Hematopoietic multipotent progenitor cell (in vitro differentiated cells): ENCODE results near the gene JARID2. TPM values are rescaled to one million over a fixed set of nuclear protein-coding genes. Genes with fewer than 3 reads are reported as not detected.

ENCODE experiments used
- DNase-seq, 3 donors: peaks; one replicate each; pipeline ENCODE4 v3.0.0-alpha.2; 2011 to 2015; ENCODE audit warnings: low read depth in 2 of 3, low spot score in 2 of 3
- total RNA-seq: library from RNA; depleted of rRNA; stranded (reverse); fragments of >200 nt; gene quantifications from one replicate; pipeline ENCODE4 v1.2.3, GENCODE V29; 2012

JARID2 gene
- total RNA-seq, 1 donor = 43.4 TPM

DNA sequence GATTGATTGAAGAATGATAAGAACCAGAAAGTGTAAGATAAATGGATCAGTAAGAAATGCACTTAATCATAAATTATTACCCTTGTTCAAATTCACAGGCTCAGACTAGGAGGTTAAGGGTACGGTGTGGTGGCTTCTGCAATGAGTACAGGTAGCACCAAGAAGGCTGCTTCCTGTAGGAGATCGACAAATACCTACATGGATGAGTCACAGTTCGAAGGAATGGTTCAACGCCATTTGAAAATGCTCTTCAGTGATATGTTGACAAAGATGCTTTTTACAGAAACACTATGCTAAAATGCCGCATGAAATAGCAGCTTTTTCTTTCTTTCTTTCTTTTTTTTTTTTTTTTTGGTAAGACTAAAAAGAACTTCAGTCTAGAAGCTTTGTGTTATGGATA lies 300.7 kb downstream of the JARID2 start:
- DNase-seq = no peak

DNA sequence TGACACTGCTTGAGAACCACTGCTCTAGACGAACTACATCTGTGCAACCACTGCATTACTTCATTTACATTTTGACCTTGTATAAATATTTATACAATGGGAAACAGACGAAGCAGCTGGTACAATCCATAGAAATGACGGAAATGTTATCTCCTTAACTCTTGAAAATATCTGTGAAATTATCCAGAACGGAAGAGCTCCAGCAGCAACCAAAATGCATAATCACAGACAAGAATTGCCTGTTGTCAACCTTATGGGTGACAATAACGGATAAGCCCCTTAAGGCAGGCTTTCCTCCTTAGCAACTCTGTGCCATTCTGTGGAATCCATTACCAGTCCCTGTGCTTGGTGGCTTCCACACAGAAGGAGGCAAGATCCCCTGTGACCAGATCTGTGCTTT lies 301.5 kb downstream of the JARID2 start:
- no peak for DNase-seq

DNA sequence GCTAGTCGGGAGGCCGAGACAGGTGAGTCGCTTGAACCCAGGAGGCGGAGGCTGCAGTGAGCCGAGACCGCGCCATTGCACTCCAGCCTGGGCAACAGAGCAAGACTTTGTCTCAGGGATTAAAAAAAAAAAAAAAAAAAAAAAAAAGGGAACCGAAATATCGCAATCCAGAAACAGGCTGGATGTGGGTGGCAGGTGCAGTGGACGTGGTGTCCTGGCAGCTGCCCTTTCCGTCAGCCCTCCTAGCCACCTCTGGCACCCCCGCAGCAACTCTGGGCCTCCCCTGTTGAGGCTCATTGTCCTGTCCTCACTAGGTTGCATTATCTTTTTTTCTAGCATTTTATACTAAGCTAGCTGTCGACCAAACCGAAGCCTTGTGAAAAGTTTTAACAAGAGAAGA lies 303.5 kb downstream of the JARID2 start:
- no peak for DNase-seq

DNA sequence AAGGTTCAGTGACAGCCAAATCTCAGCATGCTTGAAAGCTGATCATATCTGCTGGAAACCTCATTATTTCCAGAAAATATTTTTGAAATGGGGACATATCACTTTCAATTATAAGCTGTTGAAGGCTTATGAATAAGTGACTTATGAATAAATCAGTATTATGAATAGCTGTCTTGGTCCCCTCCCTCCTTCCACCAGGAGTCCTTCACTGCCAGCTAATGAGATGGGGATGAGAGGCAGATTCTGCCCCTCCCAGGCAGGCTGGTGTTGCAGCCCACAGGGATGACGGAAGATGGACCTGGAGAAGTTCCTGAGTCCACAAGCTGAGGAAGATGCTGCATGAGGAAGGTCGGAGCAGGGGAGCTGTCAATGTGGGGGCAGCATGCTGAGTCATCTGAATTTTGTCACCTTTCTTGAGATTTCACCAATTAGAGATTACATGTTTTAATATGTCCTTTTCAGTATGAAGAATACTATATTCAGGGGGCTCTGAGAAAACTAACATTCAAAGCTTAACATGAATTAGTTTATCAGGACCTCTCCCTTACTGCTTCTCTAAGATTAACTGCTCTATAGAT lies 304.8 kb downstream of the JARID2 start:
- no peak for DNase-seq

DNA sequence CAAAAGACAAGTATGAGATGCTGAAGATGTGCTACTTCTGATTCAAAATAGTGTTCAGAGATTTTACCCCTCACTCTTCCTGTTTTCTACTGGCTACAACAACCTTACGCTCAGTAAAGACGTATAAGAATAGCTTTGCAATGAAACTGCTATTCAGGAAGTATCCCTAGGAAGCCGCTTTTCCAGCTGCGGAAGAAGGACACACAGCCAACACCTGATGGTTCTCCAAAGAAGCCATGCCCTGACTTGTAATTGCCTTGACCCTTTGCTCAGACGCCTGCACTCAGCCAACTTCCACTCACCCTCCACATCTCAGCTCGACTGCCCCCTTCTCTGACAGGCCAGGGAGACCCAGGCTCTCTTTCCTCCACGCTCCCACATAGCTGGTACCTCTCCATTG lies 305.4 kb downstream of the JARID2 start:
- no peak for DNase-seq

DNA sequence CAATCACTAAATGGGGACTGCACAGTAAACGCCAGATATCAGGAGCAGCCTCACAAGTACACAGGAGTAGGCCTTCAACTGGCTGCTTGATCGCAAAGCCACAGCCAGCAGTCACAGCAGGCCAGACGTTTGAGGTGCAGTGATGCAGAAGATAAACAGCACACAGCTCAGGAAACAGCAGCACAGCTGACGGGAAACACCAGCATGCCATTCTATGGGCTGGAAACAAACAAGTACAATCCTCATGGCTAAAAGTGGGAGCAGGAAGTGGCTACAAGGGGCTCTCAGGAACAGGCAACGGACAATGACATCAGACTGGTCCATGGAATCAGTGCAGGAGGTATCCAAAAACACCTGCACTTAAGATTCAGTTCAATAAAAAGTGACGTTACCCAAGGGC lies 305.9 kb downstream of the JARID2 start:
- peak in 2 of 3 donors; percentile 46 to 53 for DNase-seq

DNA sequence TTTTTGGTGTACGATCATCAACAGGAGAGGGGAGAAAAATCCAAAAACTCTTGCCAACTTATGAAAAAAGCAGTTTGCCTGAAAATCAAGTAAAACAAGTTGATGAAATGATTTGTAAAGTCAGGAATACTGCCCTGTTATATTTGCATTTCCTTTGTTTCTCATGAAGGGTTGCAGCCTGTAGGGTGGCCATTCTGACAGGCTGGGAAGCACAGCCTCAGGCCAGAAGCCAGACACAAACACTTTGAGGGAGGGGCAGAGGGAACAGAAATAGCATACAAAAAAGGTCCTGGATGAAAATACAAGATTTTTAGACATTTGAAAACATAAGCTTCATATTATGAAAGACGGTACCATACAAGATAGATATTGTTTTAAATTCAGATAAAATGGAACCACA lies 307.2 kb downstream of the JARID2 start:
- no peak for DNase-seq

DNA sequence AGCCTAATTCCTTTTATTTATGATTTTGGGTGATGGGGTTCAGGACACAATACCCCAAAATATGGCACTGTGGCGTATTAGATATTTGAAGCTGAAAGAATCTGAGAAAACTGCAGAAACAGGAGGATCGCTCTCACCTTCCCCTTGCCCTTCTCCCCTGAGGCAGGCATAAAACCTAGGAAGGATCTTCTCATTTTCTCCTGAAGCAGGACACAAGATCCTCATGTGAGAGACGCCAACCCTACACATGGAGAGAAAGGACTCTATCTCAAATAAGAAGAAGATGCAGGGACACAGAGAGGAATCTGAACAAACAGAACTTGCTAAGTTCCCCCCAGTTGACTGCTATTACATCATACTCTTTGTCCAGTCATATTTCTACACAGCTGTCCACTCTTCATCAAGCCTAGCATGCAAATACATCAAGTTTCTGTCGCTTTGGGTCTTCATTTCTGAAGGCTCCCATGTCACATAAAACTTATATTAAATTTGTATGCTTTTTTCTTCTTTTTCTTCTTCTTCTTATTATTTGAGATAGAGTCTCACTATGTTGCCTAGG lies 307.9 kb downstream of the JARID2 start:
- no peak for DNase-seq

DNA sequence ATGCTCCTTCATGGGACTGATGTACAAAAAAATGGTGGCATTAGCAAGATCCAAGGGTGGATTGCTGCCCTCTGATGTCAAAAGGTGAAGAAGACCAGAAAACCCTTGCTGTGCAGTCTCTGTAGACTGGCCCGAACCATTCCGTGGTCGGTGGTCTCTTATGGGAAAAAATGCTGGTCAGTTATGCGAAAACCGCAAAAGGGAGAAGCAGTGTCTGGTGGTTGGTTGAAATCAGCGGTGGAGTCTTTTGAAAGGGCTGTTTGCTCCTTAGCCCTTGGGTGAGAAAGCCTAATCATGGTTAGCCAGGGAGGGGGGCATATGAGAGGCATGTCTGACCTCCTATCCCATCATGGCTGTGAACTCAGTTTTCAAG lies 308.8 kb downstream of the JARID2 start:
- DNase-seq = no peak

DNA sequence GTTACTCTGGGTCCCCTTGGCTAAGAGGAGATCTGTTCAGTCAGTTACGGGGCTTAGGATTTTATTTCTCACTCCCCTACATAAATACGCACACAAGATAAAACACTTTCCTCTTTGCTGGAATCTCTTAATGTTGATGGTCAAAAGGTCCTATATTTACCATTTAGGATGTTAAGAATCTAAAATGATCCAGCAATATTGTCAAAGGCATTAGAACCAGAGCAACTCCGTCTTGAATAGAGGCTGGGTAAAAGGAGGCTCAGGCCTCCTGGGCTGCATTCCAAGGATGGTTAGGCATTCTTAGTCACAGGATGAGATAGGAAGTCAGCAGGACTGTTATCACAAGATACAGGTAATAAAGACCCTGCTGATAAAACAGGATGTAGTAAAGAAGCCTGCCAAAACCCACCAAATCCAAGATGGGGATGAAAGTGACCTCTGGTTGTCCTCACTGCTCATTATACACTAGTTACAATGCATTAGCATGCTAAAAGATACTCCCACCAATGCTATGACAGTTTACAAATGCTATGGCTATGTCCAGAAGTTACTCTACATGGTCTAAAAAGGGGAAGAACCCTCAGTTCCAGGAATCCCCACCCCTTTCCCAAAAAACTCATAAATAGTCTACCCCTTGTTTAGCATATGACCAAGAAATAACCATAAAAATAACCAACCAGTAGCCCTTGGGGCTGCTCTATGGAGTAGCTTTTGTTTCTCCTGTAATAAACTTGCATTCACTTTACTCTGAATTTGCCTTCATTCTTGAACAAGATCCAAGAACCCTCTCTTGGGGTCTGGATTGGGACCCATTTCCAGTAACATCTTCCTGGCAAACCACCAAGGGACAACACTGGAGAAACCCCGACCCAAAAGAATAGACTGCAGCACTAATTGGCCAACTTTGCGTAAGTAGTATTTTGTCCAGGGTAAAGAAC lies 309.5 kb downstream of the JARID2 start:
- no peak for DNase-seq

DNA sequence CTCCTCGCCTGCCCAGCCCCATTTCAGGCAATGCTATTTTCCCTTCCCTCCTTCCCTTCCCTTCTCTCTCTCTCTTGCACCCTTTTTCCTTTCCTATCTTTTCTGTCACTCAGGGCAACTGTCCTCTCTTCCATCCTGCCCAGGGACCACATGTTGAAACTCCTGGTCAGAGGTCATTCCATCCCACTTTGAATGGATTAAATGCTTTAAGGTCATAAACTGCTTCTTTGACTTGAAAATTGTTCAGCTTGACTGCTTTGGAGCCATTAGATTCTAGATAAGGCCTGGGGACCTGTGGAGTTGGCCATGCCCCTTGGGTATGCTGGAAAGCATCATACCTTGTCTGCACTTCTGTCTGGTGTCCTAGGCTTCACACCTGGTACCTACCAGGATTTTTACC lies 310.8 kb downstream of the JARID2 start:
- no peak for DNase-seq

DNA sequence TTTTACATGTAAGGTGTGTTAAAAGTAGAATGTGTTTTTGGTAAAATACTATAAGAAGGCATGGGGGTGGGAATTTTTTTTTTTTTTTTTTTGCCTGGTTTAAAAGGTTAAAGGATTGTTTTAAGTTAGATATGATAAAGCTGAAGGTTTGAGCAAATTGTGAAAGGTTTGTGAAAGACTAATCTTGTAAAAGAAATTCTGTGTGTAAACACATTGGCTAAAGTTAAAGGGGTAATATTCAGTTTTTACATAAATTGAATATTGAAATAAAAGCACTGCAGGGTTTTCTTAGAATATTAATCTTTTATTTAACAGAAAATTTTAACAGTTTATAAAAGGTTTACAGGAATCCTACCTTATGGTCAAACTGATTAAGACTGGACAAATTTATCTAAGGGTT lies 311.3 kb downstream of the JARID2 start:
- DNase-seq = no peak

DNA sequence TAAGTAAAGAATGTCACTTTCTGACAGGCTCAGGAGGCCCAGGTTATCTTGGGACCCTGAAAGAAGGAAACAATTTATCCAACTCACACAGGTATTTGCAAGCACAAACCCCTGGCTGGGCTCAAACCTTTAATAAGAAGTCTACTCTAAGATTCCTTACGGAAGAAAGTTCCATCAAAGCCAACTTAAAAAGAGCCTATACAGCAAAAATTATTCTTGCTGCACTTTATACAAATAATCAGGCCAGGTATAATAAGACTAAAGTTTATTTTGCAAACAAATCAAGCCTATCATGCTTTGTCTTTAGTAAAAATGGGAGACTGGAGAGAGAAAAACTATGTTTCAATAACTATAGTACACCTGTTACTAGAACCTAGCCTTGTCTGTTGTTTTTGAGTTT lies 314.8 kb downstream of the JARID2 start:
- no peak for DNase-seq

DNA sequence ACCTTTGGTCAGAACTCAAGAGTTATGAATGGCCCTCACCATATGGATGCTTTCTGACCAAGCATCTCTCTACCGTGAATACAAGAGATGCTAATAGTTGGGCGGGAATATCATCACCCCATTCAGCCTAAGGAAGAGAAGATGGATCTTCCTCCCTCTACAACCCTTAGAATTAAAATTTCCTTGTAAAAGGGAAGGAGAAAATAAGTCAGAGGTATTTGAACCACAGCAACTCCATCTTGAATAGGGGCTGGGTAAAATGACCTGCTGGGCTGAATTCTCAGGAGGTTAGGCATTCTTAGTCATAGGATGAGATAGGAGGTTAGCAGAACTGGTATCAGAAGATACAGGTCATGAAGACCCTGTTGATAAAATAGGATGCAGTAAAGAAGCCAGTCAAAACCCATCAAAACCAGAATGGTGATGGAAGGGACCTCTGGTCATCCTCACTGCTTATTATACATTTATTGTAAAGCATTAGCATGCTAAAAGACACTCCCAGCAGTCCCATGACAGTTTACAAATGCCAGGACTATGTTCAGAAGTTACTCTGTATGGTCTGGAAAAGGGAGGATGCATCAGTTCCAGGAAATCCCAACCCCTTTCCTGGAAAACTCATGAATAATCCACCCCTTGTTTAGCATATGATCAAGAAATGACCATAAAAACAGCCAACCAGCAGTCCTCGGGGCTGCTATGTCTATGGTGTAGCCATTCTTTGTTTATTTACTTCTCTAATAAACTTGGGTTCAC lies 315.8 kb downstream of the JARID2 start:
- DNase-seq = no peak

DNA sequence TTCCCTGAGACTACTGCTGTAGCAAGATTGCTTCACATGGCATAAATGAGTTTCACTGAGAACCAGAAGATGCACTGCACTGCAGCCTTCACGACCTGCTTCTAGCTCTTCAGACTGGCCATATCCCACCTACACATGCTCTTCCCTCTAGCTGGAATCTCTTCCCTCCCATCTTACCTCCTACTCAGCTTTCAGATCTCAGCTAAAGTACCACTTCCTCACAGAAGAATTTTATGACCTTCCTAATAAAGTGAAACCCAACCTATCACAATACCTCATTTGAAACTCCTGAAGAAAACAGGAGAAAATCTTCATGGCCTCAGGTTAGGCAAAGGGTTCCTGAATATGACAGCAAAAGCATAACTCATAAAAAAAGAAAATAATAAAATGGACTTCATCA lies 317.1 kb downstream of the JARID2 start:
- DNase-seq = no peak

DNA sequence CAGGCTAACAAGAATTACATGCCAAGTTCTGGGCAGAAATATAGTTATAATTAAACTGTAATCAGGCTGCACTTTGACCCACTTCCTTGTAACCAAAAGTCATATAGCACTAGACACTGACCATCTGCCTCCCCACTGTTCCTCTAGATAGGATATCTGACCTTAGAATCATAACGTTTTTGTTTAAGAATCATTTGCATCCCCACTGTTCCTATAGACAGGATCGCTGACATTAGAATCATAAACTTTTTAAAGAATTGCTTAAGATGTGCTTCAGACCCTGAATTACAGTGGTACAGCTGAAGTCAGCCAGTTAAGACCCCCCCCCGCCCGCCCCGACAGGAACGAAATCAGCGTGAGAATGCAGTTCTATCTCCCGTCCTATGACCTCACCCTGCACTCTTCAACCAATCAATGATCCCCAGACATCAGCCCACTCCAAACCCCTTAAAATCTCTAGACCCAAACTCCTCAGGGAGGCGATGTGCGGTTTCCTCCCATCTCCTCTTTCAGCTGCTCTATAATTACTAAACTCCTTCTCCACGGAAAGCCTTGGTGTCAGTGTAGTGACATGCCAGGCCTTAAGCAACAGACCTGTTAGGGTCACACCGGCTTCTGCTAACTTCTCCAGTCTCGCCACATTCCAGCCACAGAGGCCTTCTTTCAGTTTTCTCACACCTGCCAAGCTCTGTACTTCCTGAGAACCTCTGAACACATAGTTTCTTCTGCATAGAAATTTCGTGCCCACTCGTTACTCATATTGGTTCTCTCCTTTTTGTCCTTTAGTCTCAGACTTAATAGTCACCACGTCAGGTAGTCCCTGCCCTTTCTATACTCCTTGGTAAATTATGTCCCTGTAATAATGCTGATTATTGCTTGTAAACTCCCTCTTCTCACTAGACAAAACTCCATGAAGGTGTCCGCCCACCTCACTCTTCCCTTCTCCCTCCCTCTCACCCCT lies 323.4 kb downstream of the JARID2 start:
- DNase-seq = no peak

DNA sequence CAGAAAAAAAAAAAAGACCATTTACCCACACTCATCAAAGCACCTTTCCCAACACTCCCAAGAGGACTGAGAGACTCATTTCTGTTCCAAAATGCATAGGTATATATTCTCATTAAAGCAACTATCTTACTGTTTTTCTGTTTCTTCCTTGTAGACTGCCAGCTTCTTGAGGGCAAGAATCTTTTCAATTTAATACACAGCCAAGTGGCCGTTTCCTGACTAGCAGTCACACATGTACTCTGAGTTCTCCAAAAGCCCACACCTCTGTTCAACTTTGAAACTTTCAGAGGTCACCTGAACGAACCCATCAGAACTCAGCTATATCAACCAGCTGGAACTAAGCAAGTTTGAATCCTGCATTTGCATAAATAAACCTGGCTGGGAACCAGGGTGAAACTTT lies 324.3 kb downstream of the JARID2 start:
- no peak for DNase-seq
